NCI-H2081 (cell line): Measurements from ENCODE around the gene MRGPRD.
"Not testable (repeated sequence)": the region's sequence is repeated elsewhere in the genome, so short reads cannot be mapped to it uniquely, and the experiment has no call there.

Experiments
- DNase-seq, 2 experiments: peaks; one replicate each; lab custom pipeline; 2025; lab: John Stamatoyannopoulos, UW

Gene MRGPRD

GRCh38 chr11:68993546-68993945 is 12.8 kb upstream of the MRGPRD start:
- DNase-seq: no peak

- no peak for DNase-seq
Observed at GRCh38 chr11:68992743-68993255, 12.0 kb upstream of the MRGPRD start.

- DNase-seq: no peak
Observed at GRCh38 chr11:68990995-68991780, 10.4 kb upstream of the MRGPRD start.

- DNase-seq: no peak
Observed at GRCh38 chr11:68989936-68990606, 9.3 kb upstream of the MRGPRD start.

GRCh38 chr11:68988491-68988890 is 7.7 kb upstream of the MRGPRD start:
- no peak for DNase-seq

GRCh38 chr11:68987211-68987610 is 6.4 kb upstream of the MRGPRD start:
- DNase-seq: no peak

- DNase-seq: no peak
Observed at GRCh38 chr11:68983801-68984200, 3.0 kb upstream of the MRGPRD start.

GRCh38 chr11:68982134-68982533 is 1.3 kb upstream of the MRGPRD start:
- no peak for DNase-seq

- no peak for DNase-seq
Observed at GRCh38 chr11:68979931-68980775, 633 bp downstream of the MRGPRD start.

GRCh38 chr11:68978931-68979594 is 1.7 kb downstream of the MRGPRD start:
- no peak for DNase-seq

GRCh38 chr11:68978626-68978930 is 2.2 kb downstream of the MRGPRD start:
- DNase-seq: no peak

- DNase-seq: no peak
Observed at GRCh38 chr11:68977781-68978625, 2.8 kb downstream of the MRGPRD start.

- DNase-seq: no peak
Observed at GRCh38 chr11:68976563-68976962, 4.2 kb downstream of the MRGPRD start.

- no peak for DNase-seq
Observed at GRCh38 chr11:68976095-68976494, 4.7 kb downstream of the MRGPRD start.

- DNase-seq: no peak
Observed at GRCh38 chr11:68974421-68975194, 6.2 kb downstream of the MRGPRD start.

- not testable (repeated sequence) for DNase-seq
Observed at GRCh38 chr11:68973706-68974105, 7.1 kb downstream of the MRGPRD start.

GRCh38 chr11:68973219-68973618 is 7.6 kb downstream of the MRGPRD start:
- no peak for DNase-seq

- no peak for DNase-seq
Observed at GRCh38 chr11:68970921-68971636, 9.7 kb downstream of the MRGPRD start.

GRCh38 chr11:68969386-68969785 is 11.4 kb downstream of the MRGPRD start:
- no peak for DNase-seq
